GM21529 (cell line): ENCODE results near the gene CACNA2D4.
A peak's percentile ranks its signal among the peaks of the same experiment; 100 is the strongest.

Experiments used
- ATAC-seq: cut with Tn5 transposase; IDR thresholded peaks from one replicate; pipeline ENCODE4 v1.9.1; 2021; ENCODE audit not compliant: unreplicated experiment

Gene CACNA2D4

DNA sequence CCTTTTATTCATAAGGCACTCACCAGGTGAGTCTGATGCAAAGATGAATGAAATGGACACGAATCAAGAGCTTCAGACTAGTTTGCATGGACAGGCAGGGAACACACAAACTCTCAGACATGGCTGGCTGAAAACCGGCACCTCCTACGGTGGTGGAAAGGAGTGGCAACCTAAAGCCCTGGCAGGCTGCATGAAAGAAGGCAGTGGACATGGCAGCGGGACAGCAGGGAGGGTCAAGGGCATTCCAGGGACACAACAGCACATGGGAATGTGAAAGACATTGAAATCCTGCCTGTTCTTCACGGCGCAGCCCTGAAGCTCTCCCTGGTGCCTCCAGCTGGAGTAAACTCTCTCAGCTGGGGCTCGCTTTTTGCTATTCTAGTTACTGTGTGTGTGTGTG, 114.7 kb downstream of the CACNA2D4 start:
- no peak for ATAC-seq

DNA sequence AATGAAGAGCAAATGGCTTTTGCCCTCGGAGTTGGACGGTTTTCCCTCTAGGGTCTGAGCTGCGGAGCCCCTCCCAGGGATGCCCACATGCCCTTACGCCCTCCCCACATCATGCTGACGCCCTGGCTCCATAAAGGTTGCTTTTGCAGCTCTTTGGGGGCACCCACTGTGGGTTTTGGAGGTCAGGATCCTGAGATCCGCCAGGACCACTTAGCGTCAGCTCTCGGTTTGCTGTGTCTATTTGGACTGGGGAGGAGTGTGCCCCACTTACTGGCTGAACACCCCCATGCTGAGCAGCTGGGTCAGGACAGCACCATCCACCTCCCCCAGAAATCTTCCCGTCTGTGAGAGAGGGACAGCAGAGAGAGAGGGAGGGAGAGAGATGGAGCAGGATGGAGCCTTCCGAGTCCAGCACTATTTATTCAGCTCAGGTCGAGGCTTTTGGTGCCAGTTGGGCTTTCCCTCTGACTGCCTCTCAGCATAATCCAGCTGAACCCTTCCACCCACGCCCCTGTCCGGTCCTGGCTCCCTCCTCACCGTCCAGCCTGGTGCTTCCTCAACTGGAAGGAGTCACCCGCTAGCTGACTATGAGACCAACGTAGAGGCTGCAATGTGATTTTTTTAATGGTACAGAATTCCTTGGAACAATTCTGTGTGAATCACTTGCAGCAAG, 117.0 kb downstream of the CACNA2D4 start:
- no peak for ATAC-seq

DNA sequence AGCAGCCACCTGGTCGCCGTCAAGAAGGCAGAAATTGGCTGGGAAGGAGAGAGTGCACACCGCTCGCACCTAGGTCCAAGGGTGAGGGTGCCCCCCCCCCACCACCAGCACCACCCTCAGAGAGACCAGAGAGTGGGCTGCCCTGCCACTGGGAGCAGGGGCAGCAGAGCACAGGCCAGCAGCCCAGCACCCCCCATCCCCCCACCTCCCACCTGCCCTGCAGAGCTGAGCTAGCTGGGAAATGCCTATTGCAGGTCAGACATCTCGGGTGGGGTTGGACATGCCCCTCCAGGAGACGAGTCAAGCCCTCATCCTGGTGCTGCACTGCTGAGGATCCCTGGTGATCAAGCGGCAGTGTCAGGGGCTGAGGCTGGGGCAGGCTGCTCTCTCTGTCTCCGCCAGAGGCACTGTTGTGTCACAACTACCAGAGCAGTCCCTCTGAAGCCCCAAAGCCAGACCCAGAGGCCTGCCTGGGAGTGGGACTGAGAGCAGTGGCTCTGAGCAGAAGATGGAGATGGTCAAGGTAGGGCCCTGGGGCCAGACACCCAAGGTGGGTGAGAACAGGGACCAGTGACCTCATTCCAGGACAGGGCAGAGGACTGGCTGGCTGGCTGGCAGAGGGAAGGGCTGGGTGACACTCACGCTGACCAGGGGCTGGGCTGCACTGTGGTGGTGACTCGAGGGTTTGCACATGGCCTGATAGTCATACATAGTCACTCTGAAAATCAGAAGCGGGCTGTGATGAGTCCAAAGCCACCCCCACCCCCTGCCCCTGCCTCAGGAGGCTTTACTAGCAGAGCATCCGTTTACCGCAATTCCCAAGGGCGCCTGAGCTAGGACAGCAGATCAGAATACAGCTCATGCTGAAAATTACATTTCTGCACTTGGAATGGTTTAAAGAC, 117.8 kb downstream of the CACNA2D4 start:
- no peak for ATAC-seq

DNA sequence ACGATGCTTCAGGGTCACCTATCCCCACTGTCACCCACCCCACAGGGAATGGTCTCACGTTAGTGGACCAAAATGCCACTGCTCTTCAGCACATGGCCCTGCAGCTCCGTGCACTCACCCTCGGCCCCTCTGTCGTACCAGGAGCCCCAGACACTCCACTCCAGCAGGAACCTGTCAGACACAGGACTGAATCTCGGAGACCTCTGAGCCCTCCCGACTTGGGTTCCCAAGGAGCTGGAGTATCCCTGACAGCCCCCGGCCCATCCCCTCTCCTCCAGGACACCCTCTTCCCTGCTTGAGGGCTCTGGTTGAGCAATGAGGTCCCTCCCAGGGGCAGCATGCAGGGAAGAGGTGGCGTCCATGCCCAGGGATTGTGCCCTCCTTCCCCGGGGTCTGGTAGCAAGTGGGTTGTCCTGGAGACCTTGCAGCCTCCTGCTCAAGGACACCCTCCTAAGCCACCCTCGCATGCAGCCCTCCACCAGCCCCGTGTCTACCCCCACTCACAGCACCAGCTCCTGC, 118.5 kb downstream of the CACNA2D4 start:
- ATAC-seq: no peak

DNA sequence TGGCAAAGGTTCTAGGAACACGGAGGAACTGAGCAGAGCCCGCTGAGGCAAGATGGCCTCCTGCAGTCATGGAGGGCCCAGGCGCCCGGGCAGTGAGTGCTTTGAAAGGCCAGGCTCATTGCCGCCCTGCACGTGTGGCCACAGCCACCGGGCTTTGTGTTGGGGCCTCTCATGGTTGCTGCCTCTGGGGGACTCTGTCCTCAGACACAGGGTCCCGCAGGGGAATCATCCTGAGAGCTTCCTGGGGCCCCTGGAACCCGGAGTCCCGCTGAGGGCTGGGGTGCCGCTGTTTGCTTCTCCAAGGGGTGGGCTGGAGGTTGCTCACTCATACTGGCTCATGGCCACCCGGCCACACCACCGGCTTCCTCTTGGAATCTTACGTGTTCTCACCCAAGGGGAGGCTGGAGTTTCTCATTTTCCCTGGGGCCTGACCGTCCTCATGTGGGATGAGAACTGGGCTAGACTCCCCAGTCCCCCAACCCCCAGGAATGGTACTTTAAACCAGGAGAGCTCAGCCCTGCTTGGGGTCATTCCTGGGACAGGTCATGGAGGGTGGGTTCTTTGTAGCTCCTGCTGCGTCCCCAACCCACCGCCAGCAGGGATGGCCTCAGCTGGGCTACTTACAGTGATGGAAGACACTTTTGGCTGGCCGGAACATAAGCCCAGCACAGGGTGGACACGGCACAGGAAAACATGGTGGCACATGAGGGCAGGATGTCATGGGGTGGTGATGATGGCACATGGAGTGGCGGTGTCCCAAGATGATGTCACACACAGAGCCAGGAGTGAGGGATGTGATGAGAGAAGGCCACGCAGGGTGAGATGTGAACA, 119.2 kb downstream of the CACNA2D4 start:
- ATAC-seq: no peak

DNA sequence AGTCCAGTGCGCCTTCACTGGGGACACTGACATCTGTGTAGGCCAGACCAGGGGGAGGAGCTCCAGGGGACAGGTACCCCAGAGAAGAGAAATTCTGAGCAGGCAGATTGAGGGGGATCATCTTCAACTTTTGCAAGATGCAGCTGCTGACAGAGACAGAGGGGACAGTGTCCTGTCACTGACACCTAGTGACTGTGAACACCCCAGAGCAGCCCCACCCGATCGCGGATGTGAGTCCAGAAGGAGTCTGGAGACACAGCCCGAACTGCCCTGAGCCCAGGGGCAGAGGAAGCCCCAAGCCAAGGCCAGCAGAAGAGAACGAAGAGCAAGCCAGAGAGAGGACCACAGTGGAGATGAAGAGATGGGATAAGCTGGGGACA, 119.8 kb downstream of the CACNA2D4 start:
- no peak for ATAC-seq

DNA sequence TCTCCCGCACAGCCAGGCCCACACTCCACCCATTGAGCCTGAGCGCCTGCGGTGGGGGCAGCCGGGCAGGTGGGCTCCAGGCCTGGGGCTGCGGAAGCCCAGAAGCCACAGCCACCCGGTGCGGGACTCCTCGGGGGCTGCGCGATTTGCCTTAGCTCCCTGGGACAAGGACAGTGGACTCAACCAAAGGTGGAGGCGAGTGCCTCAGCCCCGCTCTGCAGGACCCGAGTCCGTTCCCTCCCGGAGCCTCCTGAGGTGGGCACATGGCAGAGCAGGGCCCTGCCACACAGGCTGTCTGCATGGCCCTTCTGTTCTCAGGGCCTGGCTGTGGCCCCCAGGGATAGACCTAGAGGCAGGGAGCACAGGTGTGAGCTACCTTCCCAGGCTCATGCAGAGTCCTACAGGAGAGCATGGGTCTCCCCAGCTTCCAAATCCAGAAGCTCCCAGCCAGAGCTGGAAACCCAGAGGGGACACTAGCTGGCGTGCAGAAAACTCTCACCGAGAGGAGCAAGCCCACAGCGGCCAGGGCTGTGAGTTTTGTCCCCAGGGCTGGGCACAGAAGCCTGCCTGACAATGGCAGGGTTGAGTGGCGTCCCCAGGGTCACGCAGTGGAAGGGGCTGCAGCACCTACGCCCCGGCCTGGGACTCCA, 120.3 kb downstream of the CACNA2D4 start:
- no peak for ATAC-seq

DNA sequence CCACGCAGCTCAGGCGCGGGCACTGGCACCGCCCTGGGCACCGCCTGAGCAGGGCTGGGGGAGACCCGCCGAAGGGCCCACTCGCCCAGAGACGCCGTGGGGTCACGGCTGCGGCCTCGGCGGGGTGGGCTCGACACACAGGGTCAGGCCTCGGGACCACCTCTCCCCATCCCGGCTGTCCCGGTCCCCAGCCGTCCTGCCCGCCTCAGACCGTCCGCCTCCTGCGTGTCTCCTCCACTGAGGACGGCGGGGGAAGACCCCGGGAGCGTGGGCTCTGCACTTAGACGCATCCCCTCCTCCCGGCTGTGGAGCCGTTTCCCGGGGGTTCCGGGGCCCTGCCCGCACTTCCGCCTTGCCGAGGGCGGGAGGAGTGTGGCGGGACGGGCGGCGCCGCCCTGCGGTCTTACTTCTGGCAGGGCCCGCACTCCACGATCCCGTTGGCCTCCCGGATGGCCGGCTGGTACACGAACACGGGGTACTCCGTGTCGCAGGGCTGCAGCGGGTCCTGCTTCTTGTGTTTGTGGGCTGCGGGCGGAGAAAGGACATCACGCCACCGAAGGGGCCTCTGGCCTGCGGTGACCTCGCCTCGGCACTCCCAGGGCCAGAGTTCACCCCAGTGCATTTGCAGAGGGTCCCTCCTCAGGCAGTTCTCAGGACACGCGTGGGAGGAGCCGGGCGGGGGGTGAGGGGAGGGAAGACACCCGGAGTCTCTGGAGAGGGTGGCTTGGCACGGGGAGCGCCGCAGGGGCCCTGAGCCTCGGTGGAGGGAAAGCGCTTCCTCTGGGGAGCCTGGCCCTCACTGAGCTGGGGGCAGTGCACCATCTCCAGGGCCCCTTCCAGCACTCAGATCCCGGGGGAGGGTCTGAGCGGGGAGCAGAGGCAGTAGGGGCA, 121.2 kb downstream of the CACNA2D4 start:
- ATAC-seq: no peak

DNA sequence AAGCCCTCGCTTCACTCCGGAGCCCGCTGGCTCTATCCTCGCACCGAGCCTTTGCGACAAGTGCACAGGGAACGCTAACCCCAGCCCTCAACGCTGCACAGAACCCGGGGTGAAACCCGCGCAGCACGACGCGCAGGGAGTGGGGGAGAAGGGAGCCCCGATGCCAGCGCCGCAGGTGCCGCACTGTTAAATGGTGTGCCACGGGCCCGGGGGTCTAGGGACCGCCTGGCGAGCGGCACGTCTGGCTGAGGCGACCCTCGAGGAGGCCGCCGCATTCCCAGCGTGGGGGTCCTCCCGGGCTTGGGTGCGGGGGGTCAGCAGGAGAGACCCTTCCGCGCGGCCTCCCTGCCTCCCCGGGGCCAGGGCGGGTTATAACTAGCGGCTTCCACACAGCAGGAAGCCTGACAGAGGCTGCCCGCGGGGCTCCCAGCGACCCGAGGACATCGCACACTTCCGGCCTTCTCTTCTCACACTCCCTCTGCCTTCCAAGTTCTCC, 121.9 kb downstream of the CACNA2D4 start:
- peak; percentile 15 for ATAC-seq

DNA sequence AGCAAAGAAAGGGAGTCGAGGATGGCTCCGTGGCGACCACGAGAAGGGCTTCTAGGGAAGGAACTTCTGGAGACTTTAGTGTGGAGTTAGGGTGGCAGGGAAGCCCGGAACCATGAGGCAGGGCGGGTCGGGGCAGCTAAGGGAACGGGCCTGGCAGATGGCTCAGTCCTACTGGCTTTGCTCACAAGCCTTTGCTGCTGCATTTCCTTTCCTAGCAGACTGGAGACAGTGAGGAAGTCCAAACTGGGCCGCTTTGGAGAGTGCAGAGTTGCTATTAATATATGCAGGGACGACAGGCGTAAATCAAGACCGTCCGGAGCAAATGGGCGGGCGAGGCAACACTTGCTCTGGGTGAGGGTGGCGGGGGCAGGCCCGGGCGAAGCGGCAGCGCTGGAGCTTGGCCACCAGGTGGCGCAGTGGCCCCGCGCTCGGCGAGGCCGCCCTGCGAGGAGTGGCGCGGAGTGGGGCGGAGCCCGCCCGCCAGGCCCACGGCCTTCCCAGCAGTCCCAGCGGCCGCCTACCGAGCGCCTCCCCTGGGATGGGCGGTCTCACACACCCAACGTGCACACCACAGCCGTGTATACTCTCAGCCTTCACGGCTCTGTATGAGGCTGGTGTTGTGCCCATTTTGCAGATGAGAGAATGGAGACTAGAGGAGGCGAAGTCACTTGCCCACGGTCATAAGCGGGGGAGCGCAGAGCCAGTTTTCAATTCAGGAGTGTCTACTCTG, 122.5 kb downstream of the CACNA2D4 start:
- peak; percentile 90 for ATAC-seq

DNA sequence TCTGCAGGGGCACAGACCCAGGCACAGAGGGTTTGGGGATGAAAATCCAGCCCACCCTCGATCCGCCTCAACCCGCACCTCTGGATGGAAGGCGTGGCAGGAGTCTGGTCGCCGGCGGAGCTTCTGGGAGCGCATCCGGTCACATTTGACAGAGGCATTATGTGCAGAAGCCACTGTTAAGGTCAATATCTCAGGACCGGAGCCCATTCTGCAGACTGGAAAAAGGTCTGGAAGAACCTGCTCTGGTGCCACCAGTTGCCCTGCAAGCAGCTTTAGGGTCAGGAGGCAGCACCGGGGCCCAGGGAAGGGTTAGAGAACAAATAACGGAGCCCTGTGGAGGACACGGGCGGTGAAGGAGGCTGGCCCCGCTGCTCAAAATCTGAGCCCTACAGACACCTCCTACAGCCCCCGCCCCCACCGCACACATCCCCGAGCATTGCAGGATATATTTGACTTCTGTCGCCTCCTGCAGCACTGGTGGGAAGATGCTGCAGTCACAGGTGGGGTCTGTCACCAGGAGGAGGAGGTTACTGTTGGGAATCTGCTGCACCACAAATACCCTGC, 123.1 kb downstream of the CACNA2D4 start:
- no peak for ATAC-seq

DNA sequence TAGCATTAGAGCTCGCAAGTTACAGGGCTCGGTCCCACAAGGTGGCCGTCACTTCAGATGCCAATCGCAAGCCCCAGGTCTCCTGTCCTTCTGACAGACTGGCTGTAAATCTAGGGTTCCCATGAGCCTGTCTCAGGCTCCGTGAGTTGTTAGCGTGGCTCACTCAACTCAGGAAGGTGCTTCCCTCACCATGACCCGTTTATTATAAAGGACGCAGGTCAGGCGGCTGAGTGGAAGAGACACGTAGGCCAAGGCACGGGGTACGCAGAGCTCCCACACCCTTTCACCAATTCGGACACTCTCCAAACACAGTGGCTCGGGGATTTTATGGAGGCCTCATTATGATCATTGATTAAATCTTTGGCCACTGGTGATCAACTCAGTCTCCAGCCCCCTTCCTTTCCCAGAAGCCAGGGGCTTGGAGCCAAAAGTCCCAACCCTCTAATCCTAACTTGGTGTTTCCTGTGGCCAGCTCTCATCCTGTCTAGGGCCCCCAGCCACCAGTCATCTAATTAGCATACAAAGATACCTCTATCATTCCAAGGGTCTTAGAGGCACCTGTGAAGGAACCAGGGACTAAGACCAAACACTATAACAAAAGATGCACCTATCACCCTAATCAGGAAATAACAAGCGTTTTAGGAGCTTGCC, 123.9 kb downstream of the CACNA2D4 start:
- no peak for ATAC-seq

DNA sequence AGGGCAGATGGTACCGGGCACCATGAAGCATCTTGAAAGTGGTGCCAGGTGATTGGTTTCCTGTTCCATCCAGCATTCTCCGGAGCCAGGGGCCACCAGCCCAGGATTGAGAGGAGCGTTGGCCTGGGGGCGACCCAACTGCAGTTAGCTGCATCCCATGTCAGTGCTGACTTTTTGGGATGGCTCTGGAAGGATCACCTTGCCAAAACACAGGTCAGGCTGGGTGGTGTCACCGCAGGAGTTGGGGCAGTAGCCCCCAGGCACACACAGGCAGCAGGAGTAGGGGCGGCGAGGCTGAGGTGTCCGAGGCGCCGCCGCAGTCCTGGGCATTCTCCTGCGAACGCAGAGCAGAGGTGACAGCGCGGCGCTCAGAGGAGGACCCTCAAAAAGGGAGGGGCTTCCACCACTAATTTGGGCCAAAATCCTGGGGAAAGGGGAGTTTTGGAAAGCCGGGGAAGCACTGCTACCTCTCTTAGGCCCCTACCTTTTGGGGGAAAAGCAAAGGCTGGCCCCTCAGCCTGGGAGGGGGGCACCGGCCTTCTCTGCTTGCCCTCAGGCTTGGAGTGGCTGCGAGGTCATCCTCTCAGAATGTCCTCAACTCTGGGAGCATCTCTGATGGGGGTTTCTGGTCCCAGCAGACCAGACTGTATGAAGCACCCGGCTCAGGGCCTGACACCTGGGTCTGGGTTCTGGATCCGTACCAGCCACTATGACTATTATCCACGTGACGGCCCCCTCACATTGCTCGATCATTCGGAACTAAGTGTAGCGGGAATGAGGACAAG, 124.8 kb downstream of the CACNA2D4 start:
- ATAC-seq: no peak

DNA sequence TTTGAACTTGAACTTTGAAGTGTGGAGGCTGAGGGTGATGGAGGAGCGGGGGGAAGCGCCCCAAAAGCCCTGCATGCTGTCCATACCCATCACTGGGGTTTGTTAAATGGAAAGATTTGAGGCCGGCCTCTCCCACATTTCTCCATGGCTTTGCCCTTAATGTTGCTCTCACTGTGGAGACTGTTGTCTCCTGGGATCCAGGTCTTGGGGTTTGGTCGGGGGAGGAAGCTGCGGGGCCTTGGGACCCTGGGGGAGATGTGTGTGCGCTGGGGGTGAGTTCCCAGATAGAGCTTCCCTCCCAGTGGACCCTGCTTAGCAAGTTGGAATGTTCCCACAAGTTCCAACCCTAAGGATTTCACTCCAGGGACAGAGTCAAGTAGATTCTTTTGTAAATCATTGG, 126.0 kb downstream of the CACNA2D4 start:
- no peak for ATAC-seq

DNA sequence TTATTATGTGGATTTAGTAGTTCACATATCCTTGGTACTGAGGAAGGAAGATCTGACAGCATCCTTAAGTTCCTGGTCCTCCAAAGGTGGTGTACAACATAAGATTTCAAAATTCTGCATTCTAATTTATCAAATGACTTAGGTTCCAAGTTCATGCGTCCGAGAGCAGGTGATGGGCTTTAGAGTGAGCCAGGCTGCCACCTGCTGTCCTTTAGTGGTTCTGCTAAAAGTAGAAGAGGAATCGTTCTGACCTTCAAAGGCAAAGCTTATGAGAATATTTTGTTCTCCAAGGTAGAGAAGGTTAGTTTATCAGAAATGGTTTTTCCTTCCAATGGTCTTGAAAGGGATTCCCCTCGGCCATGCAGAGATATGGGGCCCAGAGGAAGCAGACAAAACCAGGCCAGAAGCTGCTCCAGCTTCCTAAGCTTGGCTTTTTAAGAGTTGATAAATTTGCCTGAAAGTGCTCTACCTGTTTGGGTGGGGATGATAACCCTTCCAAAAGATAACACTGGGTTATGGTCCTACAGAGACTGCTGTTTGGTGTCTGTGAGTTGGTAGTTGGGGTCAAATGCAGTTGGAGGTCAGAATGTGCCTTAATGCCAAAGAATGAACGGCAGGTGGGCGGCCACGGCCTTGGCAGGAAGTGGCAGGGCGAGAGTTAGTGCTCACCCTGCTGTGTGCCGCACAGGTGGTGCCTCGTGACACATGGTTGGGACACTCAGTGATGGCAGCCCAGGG, 127.2 kb downstream of the CACNA2D4 start:
- ATAC-seq: no peak

DNA sequence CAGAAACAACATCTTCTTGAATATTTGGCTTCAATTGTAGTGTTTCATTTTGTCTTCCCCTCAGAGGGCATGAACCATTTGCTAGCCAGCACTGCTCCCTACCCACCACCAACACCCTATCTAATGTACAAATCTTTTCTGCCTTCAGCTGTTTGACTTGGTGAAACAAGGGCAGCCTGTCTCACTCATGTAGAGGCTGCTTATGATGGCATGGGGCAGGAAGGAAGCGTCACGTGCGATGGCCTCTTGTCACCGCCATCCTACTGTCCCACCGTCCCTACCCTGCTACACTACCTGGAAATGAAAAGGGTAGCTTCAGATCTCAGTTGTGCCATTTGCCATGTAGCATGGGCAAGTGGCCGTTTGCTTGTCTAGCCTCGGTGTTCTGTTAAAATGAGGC, 128.0 kb downstream of the CACNA2D4 start:
- no peak for ATAC-seq

DNA sequence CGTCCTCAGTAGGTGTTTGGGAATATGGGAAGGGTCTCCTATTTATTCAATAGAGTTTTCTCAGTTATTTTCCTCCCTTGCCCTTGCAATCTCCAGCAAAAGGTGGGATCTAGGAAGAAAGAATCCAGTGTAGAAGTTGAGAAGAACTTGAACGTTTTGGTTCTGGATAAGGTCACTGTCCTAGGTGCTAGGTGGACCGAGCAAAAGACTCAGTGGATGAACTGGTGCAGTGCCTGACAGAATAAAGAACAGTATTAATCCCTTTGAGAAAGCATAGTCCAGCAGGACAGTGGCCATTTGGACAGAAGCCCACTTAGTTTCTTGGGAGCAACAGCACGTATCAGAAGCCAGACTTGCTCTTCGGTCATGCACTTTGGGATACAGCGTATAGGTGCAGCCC, 130.7 kb downstream of the CACNA2D4 start:
- no peak for ATAC-seq
